ENCODE measurements around the gene LRRC27. TPM values are rescaled to one million over a fixed set of nuclear protein-coding genes. Genes with fewer than 3 reads are reported as not detected.

Gene LRRC27
- total and polyA plus RNA-seq, 10 donors: 6.1 to 29.9 (median 16.6) TPM

DNA sequence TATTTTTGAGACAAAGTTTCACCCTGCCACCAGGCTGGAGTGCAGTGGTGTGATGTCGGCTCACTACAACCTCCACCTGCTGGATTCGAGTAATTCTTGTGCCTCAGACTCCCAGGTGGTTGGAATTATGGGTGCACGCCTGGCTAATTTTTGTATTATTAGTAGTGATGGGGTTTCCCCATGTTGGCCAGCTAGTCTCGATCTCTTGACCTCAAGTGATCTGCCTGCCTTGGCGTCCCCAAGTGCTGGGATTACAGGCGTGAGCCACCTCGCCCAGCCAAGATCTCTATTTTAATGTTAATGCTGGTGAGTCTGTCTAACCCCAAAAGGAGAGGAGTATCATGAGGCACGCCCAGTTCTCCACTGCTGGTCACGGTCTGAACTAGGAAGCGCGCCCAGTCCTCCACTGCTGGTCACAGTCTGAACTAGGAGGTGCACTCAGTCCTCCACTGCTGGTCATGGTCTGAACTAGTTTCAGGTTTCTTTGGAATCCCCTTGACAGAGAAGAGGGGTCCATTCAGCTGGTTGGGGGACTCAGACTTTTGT, 5.6 kb upstream of the LRRC27 start:
- no peaks in the 10 kb centered on the region for H3K9me3 ChIP-seq
- DNase-seq: no peak
- H3K27me3 ChIP-seq (replicated peaks in 1 of 7): no peaks in the 10 kb centered on the region
- TF ChIP-seq, protein P1, sequence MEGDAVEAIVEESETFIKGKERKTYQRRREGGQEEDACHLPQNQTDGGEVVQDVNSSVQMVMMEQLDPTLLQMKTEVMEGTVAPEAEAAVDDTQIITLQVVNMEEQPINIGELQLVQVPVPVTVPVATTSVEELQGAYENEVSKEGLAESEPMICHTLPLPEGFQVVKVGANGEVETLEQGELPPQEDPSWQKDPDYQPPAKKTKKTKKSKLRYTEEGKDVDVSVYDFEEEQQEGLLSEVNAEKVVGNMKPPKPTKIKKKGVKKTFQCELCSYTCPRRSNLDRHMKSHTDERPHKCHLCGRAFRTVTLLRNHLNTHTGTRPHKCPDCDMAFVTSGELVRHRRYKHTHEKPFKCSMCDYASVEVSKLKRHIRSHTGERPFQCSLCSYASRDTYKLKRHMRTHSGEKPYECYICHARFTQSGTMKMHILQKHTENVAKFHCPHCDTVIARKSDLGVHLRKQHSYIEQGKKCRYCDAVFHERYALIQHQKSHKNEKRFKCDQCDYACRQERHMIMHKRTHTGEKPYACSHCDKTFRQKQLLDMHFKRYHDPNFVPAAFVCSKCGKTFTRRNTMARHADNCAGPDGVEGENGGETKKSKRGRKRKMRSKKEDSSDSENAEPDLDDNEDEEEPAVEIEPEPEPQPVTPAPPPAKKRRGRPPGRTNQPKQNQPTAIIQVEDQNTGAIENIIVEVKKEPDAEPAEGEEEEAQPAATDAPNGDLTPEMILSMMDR (IDR thresholded peaks at IDR 0.05 in 8 of 11, conservative IDR thresholded peaks at IDR 0.05 in 3 of 11): no peak
- TF ChIP-seq POLR2A (IDR thresholded peaks at IDR 0.05): no peak
- no peak for TF ChIP-seq POLR2AphosphoS5 (IDR thresholded peaks at IDR 0.05)
- no peak overlapping the region for H3K4me3 ChIP-seq
- no peak overlapping the region for H3K27ac ChIP-seq
- H3K4me1 ChIP-seq: peaks cover 11 to 55% (median 38%) of the 10 kb centered on the region in 6 donors
- WGBS, 5 donors: 81 to 88% (median 87%) methylated on average over 11 of the region's 11 CpGs
- peaks cover 0 to 54% (median 4%) of the 10 kb centered on the region in 6 donors for H3K36me3 ChIP-seq
- intact Hi-C loops (cut with DNase I; ENCODE audit: low total_unique reads): no loop called here

DNA sequence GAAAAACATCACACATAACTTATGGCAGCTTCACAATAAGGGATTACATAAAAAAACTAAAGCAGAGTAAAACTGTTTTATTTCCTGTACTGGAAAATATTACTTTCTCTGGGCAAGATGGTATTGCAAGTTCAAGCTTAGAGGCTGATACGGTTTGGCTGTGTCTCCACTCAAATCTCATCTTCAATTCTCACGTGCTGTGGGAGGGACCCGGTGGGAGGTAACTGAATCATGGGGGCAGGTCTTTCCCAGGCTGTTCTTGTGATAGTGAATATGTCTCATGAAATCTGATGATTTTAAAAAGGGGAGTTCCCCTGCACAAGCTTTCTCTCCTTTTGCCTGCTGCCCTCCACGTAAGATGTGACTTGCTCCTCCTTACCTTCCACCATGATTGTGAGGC, 5.1 kb upstream of the LRRC27 start:
- intact Hi-C loops (cut with DNase I; ENCODE audit: low total_unique reads): no loop called here
- no peak for DNase-seq
- H3K4me3 ChIP-seq: no peak overlapping the region
- H3K9me3 ChIP-seq: no peaks in the 10 kb centered on the region
- H3K36me3 ChIP-seq: peaks cover 0 to 54% (median 4%) of the 10 kb centered on the region in 6 donors
- TF ChIP-seq, protein P1 (IDR thresholded peaks at IDR 0.05 in 8 of 11, conservative IDR thresholded peaks at IDR 0.05 in 3 of 11): no peak
- TF ChIP-seq POLR2AphosphoS5 (IDR thresholded peaks at IDR 0.05) (no peak), POLR2A (IDR thresholded peaks at IDR 0.05) (no peak)
- 75 to 82% (median 77%) methylated on average over 4 of the region's 4 CpGs for WGBS, 5 donors
- H3K4me1 ChIP-seq: peaks cover 11 to 55% (median 38%) of the 10 kb centered on the region in 6 donors
- no peaks in the 10 kb centered on the region for H3K27me3 ChIP-seq (replicated peaks in 1 of 7)
- no peak overlapping the region for H3K27ac ChIP-seq

DNA sequence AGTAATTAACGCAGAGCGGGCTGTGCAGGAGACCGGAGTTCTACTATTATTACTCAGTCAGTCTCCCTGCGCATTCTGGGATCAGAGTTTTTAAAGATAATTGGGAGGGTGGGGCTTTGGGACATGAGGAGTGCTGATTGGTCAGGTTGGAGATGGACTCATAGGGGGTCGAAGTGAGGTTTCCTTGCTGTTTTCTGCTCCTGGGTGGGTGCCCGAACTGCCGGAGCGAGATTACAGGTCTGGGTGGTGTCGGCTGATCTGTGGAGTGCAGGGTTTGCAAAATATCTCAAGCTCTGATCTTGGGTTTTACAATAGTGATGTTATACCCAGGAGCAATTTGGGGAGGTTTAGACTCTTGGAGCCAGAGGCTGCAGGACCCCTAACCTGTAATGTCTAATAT, 3.9 kb upstream of the LRRC27 start:
- Histone ChIP-seq H3K4me1 (peaks cover 11 to 63% (median 46%) of the 10 kb centered on the region in 6 donors), H3K27ac (peak overlapping the region in 2 of 8 donors; percentile 14 to 97), H3K36me3 (peaks cover 0 to 54% (median 4%) of the 10 kb centered on the region in 6 donors), H3K9me3 (no peaks in the 10 kb centered on the region), H3K4me3 (no peak overlapping the region), H3K27me3 (replicated peaks in 1 of 7) (no peaks in the 10 kb centered on the region)
- WGBS, 5 donors: 93 to 97% (median 95%) methylated on average over 9 of the region's 9 CpGs
- TF ChIP-seq, protein P1 (IDR thresholded peaks at IDR 0.05 in 8 of 11, conservative IDR thresholded peaks at IDR 0.05 in 3 of 11): no peak
- TF ChIP-seq POLR2AphosphoS5 (IDR thresholded peaks at IDR 0.05): no peak
- TF ChIP-seq POLR2A (IDR thresholded peaks at IDR 0.05): no peak
- peak; percentile 46 for DNase-seq
- intact Hi-C loops (cut with DNase I; ENCODE audit: low total_unique reads): no loop called here

DNA sequence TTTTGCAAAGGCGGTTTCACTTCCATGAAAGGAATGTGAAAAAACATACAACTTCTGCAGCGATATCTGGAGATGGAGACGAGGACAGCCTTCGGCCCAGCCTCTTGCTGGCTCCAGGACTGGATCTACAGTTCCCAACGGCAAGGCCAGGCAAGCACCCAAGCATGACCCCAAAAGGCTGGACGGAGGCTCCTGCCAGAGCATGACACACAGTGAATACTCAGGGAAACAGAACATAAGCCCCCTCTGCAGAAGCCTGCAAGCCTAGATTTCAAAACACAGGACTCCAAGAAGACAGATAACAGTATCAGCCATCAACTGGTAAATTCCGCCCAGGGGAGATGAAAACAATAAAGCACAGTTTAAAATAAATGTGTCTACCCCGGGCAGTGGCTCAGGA, 3.3 kb upstream of the LRRC27 start:
- WGBS, 5 donors: 72 to 82% (median 74%) methylated on average over 8 of the region's 8 CpGs
- H3K9me3 ChIP-seq: no peaks in the 10 kb centered on the region
- H3K4me1 ChIP-seq: peaks cover 11 to 69% (median 50%) of the 10 kb centered on the region in 6 donors
- intact Hi-C loops (cut with DNase I; ENCODE audit: low total_unique reads): no loop called here
- peak; percentile 65 for DNase-seq
- peaks cover 0 to 48% (median 4%) of the 10 kb centered on the region in 6 donors for H3K36me3 ChIP-seq
- H3K27ac ChIP-seq: peak overlapping the region in 4 of 8 donors; percentile 14 to 97 (median 94)
- TF ChIP-seq POLR2A (IDR thresholded peaks at IDR 0.05) (no peak), POLR2AphosphoS5 (IDR thresholded peaks at IDR 0.05) (no peak)
- peak overlapping the region in 1 of 8 donors; percentile 95 for H3K4me3 ChIP-seq
- no peaks in the 10 kb centered on the region for H3K27me3 ChIP-seq (replicated peaks in 1 of 7)

Measured in spleen (tissue), 11 donors.